ENCODE data around the gene TMEM108. TPM values are rescaled to one million over a fixed set of nuclear protein-coding genes. Genes with fewer than 3 reads are reported as not detected.

The TMEM108 gene
- total RNA-seq, 1 experiment from 2014 or later: not detected

GRCh38 chr3:133161656-133162055 is 123.5 kb downstream of the TMEM108 start:
- Histone ChIP-seq H3K9me2 (ENCODE audit: insufficient read depth) (no peaks in the 10 kb centered on the region), H3K4me3 (replicated peaks in 1 of 2; ENCODE audit: low read depth in 1 of 2, low read length in 2 of 2) (no peak overlapping the region), H3K27me3 (ENCODE audit: insufficient read depth, low read length) (peaks cover 36% of the 10 kb centered on the region), H4K20me1 (ENCODE audit: insufficient read depth) (no peaks in the 10 kb centered on the region), H3K9me3 (ENCODE audit: control insufficient read depth in 1 of 2, insufficient read depth in 1 of 2, low read depth in 1 of 2, low read length in 2 of 2) (no peaks in the 10 kb centered on the region), H2AFZ (ENCODE audit: low read depth, low read length, poor library complexity, severe bottlenecking) (no peak overlapping the region), H3K36me3 (ENCODE audit: control insufficient read depth in 1 of 2, insufficient read depth in 2 of 2, low read length in 2 of 2) (no peaks in the 10 kb centered on the region), H3K9ac (ENCODE audit: low read length) (no peak overlapping the region), H3K79me2 (ENCODE audit: insufficient read depth, low read length) (no peaks in the 10 kb centered on the region), H3K4me2 (ENCODE audit: low read length) (no peak overlapping the region), H3K27ac (ENCODE audit: low read depth, low read length) (no peak overlapping the region), H3K4me1 (ENCODE audit: control insufficient read depth in 1 of 2, insufficient read depth in 2 of 2, low read length in 2 of 2) (no peaks in the 10 kb centered on the region)
- DNase-seq (ENCODE audit: low read depth, low spot score) (no peak), ATAC-seq (no peak)
- intact Hi-C loops (cut with micrococcal nuclease): no loop called here
- TF ChIP-seq EZH2 (IDR thresholded peaks at IDR 0.05) (no peak), ELF1 (IDR thresholded peaks at IDR 0.05; ENCODE audit: borderline replicate concordance, low read depth) (no peak), REST (IDR thresholded peaks at IDR 0.05; ENCODE audit: low read depth) (no peak), ZFX (IDR thresholded peaks at IDR 0.05) (no peak), SIN3A (IDR thresholded peaks at IDR 0.05; ENCODE audit: low read depth) (no peak), SRF (IDR thresholded peaks at IDR 0.05; ENCODE audit: low read depth) (no peak), POLR2AphosphoS5 (IDR thresholded peaks at IDR 0.05; ENCODE audit: low read depth, low read length) (no peak), JUND (IDR thresholded peaks at IDR 0.05) (no peak), FOSL1 (IDR thresholded peaks at IDR 0.05; ENCODE audit: low read depth) (no peak), EZH2phosphoT487 (IDR thresholded peaks at IDR 0.05; ENCODE audit: borderline replicate concordance) (no peak), ATF3 (IDR thresholded peaks at IDR 0.05) (no peak), RAD21 (IDR thresholded peaks at IDR 0.05; ENCODE audit: low read depth) (no peak), MAX (IDR thresholded peaks at IDR 0.05) (no peak), YY1 (IDR thresholded peaks at IDR 0.05; ENCODE audit: extremely low read depth, insufficient replicate concordance, low read depth, low read length) (no peak), POLR2A (IDR thresholded peaks at IDR 0.05; ENCODE audit: borderline replicate concordance, extremely low read depth, insufficient read depth, insufficient read length) (no peak), CBX3 (IDR thresholded peaks at IDR 0.05; ENCODE audit: low read depth) (no peak), CEBPB (IDR thresholded peaks at IDR 0.05; ENCODE audit: low read depth) (no peak), ZBTB33 (IDR thresholded peaks at IDR 0.05; ENCODE audit: extremely low read depth, insufficient replicate concordance, low read length) (no peak), TCF7L2 (IDR thresholded peaks at IDR 0.05; ENCODE audit: borderline replicate concordance, extremely low read depth, insufficient read depth, insufficient read length) (no peak)
- POLR2A ChIA-PET: no interaction called here
- BruUV-seq (replicated peaks): no TSS peak
- CTCF ChIA-PET: no interaction called here
- RAD21 ChIA-PET (ENCODE audit: low non-redundant PET in 1 of 2, low total read pairs in 2 of 2, uncharacterized antibody in 2 of 2, unreplicated experiment in 2 of 2): no interaction called here
